Measurements from ENCODE around the gene DYSF. TPM values are rescaled to one million over a fixed set of nuclear protein-coding genes. Genes with fewer than 3 reads are reported as not detected.

DYSF gene
- total RNA-seq, 1 experiment from 2014 or later, result 0.89 TPM

DNA sequence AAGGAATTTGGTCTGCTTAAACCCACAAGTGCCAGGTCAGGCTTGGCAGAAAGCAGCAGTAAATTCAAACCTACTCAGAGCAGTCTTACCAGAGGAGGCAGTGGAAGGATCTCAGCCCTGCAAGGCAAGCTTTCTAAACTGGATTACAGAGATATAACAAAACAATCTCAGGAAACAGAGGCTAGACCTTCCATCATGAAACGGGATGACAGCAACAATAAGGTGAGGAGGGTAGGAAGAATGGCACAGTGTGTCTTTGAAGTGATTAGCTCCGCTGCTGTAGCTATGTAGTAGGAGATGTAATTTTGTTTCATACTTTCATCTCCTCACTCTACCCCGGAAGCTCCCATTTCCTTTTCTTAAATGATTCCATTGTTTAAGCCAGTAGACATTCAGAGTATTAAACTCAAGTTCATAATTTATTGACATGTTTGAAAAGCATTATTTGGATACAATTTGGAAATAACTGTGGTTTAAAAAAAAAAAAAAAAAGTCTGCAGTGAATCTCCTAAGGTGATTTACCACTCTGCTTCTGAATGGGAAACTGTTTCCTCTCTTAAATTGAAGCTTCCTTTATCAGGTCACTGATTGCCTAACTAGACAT is 29.4 kb upstream of the DYSF start:
- CTCF ChIA-PET, result no interaction called here
- H3K4me3 ChIP-seq (replicated peaks in 1 of 2; ENCODE audit: low read depth in 1 of 2, low read length in 2 of 2), result no peak overlapping the region
- H3K9me3 ChIP-seq (ENCODE audit: control insufficient read depth in 1 of 2, insufficient read depth in 1 of 2, low read depth in 1 of 2, low read length in 2 of 2), result no peaks in the 10 kb centered on the region
- POLR2A ChIA-PET, result interaction anchor here (0.7 kb wide), 1 partner anchor 33 kb away, joined by 4 read pairs; no protein-coding TSS in a partner anchor
- no peak for TF ChIP-seq ZNF274 (IDR thresholded peaks at IDR 0.05; ENCODE audit: low read depth, low read length)
- TF ChIP-seq ATF3 (IDR thresholded peaks at IDR 0.05), result no peak
- no peak for TF ChIP-seq SP1 (IDR thresholded peaks at IDR 0.05; ENCODE audit: low read depth)
- no peak for TF ChIP-seq CBX3 (IDR thresholded peaks at IDR 0.05; ENCODE audit: low read depth)
- no peak for DNase-seq (ENCODE audit: low read depth, low spot score)
- H3K36me3 ChIP-seq (ENCODE audit: control insufficient read depth in 1 of 2, insufficient read depth in 2 of 2, low read length in 2 of 2), result peaks cover 18 to 35% of the 10 kb centered on the region in 2 experiments
- no peak overlapping the region for H3K9ac ChIP-seq (ENCODE audit: low read length)
- BruUV-seq (replicated peaks), result no TSS peak
- H3K4me2 ChIP-seq (ENCODE audit: low read length), result no peak overlapping the region
- no peaks in the 10 kb centered on the region for H3K9me2 ChIP-seq (ENCODE audit: insufficient read depth)
- H3K79me2 ChIP-seq (ENCODE audit: insufficient read depth, low read length), result peaks cover 11% of the 10 kb centered on the region; the same call in 1 of the 2 replicates
- H4K20me1 ChIP-seq (ENCODE audit: insufficient read depth), result peaks cover 4% of the 10 kb centered on the region; the same call in 1 of the 2 replicates
- no peak for ATAC-seq
- H3K27ac ChIP-seq (ENCODE audit: low read depth, low read length), result no peak overlapping the region
- H2AFZ ChIP-seq (ENCODE audit: low read depth, low read length, poor library complexity, severe bottlenecking), result no peak overlapping the region
- H3K27me3 ChIP-seq (ENCODE audit: insufficient read depth, low read length), result no peaks in the 10 kb centered on the region
- RAD21 ChIA-PET (ENCODE audit: low non-redundant PET in 1 of 2, low total read pairs in 2 of 2, uncharacterized antibody in 2 of 2, unreplicated experiment in 2 of 2), result no interaction called here
- no peaks in the 10 kb centered on the region for H3K4me1 ChIP-seq (ENCODE audit: control insufficient read depth in 1 of 2, insufficient read depth in 2 of 2, low read length in 2 of 2)
- intact Hi-C loops (cut with micrococcal nuclease), result no loop called here

DNA sequence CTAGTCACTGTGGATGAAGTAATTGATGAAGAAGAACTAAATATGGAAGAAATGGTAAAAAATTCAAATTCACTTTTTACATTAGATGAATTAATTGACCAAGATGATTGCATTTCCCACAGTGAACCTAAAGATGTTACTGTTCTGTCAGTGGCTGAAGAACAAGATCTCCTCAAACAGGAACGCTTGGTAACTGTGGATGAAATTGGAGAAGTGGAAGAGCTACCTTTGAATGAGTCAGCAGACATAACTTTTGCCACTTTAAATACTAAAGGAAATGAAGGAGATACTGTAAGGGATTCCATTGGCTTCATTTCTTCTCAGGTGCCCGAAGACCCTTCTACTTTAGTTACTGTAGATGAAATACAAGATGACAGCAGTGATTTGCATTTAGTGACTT is 26.6 kb upstream of the DYSF start:
- H3K36me3 ChIP-seq (ENCODE audit: control insufficient read depth in 1 of 2, insufficient read depth in 2 of 2, low read length in 2 of 2), result peaks cover 18 to 44% of the 10 kb centered on the region in 2 experiments

More for the DNA sequence above, 26.6 kb upstream of the DYSF start:
- ChIA-PET CTCF (no interaction called here), POLR2A (no interaction called here), RAD21 (ENCODE audit: low non-redundant PET in 1 of 2, low total read pairs in 2 of 2, uncharacterized antibody in 2 of 2, unreplicated experiment in 2 of 2) (no interaction called here)
- BruUV-seq (replicated peaks), result TSS peak; percentile 32
- Histone ChIP-seq H2AFZ (ENCODE audit: low read depth, low read length, poor library complexity, severe bottlenecking) (no peak overlapping the region), H3K4me2 (ENCODE audit: low read length) (no peak overlapping the region), H4K20me1 (ENCODE audit: insufficient read depth) (peaks cover 4% of the 10 kb centered on the region; the same call in 1 of the 2 replicates), H3K27me3 (ENCODE audit: insufficient read depth, low read length) (no peaks in the 10 kb centered on the region), H3K9me3 (ENCODE audit: control insufficient read depth in 1 of 2, insufficient read depth in 1 of 2, low read depth in 1 of 2, low read length in 2 of 2) (no peaks in the 10 kb centered on the region), H3K9me2 (ENCODE audit: insufficient read depth) (no peaks in the 10 kb centered on the region), H3K27ac (ENCODE audit: low read depth, low read length) (no peak overlapping the region), H3K4me3 (replicated peaks in 1 of 2; ENCODE audit: low read depth in 1 of 2, low read length in 2 of 2) (no peak overlapping the region), H3K4me1 (ENCODE audit: control insufficient read depth in 1 of 2, insufficient read depth in 2 of 2, low read length in 2 of 2) (no peaks in the 10 kb centered on the region), H3K9ac (ENCODE audit: low read length) (no peak overlapping the region), H3K79me2 (ENCODE audit: insufficient read depth, low read length) (0 out of 2 replicates have a peak, but pooled peaks cover 3% of the 10 kb centered on the region)
- TF ChIP-seq FOSL1 (IDR thresholded peaks at IDR 0.05; ENCODE audit: low read depth), result no peak
- no peak for TF ChIP-seq TCF7L2 (IDR thresholded peaks at IDR 0.05; ENCODE audit: borderline replicate concordance, extremely low read depth, insufficient read depth, insufficient read length)
- TF ChIP-seq YY1 (IDR thresholded peaks at IDR 0.05; ENCODE audit: extremely low read depth, insufficient replicate concordance, low read depth, low read length), result no peak
- intact Hi-C loops (cut with micrococcal nuclease), result no loop called here
- ATAC-seq (no peak), DNase-seq (ENCODE audit: low read depth, low spot score) (no peak)
